HepG2 (cell line): Measurements from ENCODE around the gene CTCF. TPM values are rescaled to one million over a fixed set of nuclear protein-coding genes. Genes with fewer than 3 reads are reported as not detected.

Experiments
- FOSL1 ChIP-seq: sonication (generic); formaldehyde crosslinking; IDR thresholded peaks from 2 replicates; pipeline ENCODE4 v1.9.0; 2021; ENCODE audit warnings: missing genetic modification reagents, borderline replicate concordance
- NFE2L1 ChIP-seq: sonication (generic); formaldehyde crosslinking; IDR thresholded peaks from 2 replicates; pipeline ENCODE4 v1.4.0; 2020; ENCODE audit warnings: missing genetic modification reagents, mild to moderate bottlenecking, borderline replicate concordance
- NFE2L2 ChIP-seq: fragments of 150-350 bp; IDR thresholded peaks from 2 replicates; pipeline ENCODE4 v1.6.1; 2014; ENCODE audit warnings: low read length
- POLR2AphosphoS5 ChIP-seq: IDR thresholded peaks from 2 replicates; pipeline ENCODE4 v1.6.1; 2012; ENCODE audit warnings: low read depth, low read length
- REPIN1 ChIP-seq: sonication (generic); formaldehyde crosslinking; IDR thresholded peaks from 2 replicates; pipeline ENCODE4 v1.8.0; 2022; ENCODE audit warnings: missing genetic modification reagents, low read depth, mild to moderate bottlenecking, borderline replicate concordance
- ZNF331 ChIP-seq: sonication (generic); formaldehyde crosslinking; IDR thresholded peaks from 2 replicates; pipeline ENCODE4 v1.4.0; 2020; ENCODE audit warnings: missing genetic modification reagents
- ZNF33A ChIP-seq: sonication (generic); formaldehyde crosslinking; IDR thresholded peaks from 2 replicates; pipeline ENCODE4 v1.5.1; 2020; ENCODE audit warnings: missing genetic modification reagents, mild to moderate bottlenecking, moderate library complexity, borderline replicate concordance
- ZNF75D ChIP-seq: sonication (generic); formaldehyde crosslinking; IDR thresholded peaks from 2 replicates; pipeline ENCODE4 v1.8.1; 2023; ENCODE audit warnings: missing genetic modification reagents, mild to moderate bottlenecking, borderline replicate concordance
- ZSCAN29 ChIP-seq: sonication (generic); formaldehyde crosslinking; conservative IDR thresholded peaks from 2 replicates; pipeline ENCODE4 v1.4.0; 2020; ENCODE audit warnings: mild to moderate bottlenecking, missing genetic modification reagents
- polyA plus RNA-seq, 8 experiments: library from polyadenylated mRNA; depleted of rRNA in 3 of 8; stranded (reverse) in 7 of 8; unstranded in 1 of 8; fragments of >200 nt; fragmentation: Illumina TruSeq in 4 of 8; extraction: Trizol in 4 of 8; gene quantifications; 2 replicates each; pipeline versions ENCODE4 v1.2.1 to v1.2.3, GENCODE V29; 2011 to 2016; ENCODE audit warnings: low read depth in 4 of 8, missing spikeins in 1 of 8, mixed read lengths in 1 of 8; ENCODE audit not compliant: insufficient read depth in 1 of 8
- total RNA-seq, 5 experiments: library from RNA; depleted of rRNA; stranded (reverse); fragments of >200 nt; fragmentation: Illumina TruSeq; extraction: Trizol; gene quantifications; 2 replicates each; pipeline ENCODE4 v1.2.3, GENCODE V29; 2016; ENCODE audit warnings: low read depth in 1 of 5
- TF ChIP-seq, protein P1 (sequence below): sonication (generic); formaldehyde crosslinking; conservative IDR thresholded peaks from 2 replicates; pipeline ENCODE4 v1.8.1; 2023; ENCODE audit warnings: missing genetic modification reagents
- TF ChIP-seq, protein P2 (sequence below): sonication (generic); formaldehyde crosslinking; IDR thresholded peaks from 2 replicates; pipeline ENCODE4 v1.4.0; 2020; ENCODE audit warnings: missing genetic modification reagents
- TF ChIP-seq, protein P3 (sequence below): sonication (generic); formaldehyde crosslinking; IDR thresholded peaks from 2 replicates; pipeline ENCODE4 v1.4.0; 2020; ENCODE audit warnings: missing genetic modification reagents
- TF ChIP-seq, protein P4 (sequence below): sonication (generic); formaldehyde crosslinking; IDR thresholded peaks from 2 replicates; pipeline ENCODE4 v1.9.0; 2021; ENCODE audit warnings: missing genetic modification reagents, borderline replicate concordance
- TF ChIP-seq, protein P5 (sequence below): sonication (generic); formaldehyde crosslinking; IDR thresholded peaks from 2 replicates; pipeline ENCODE4 v1.9.0; 2022; ENCODE audit warnings: missing genetic modification reagents, mild to moderate bottlenecking, borderline replicate concordance
- TF ChIP-seq, protein P6 (sequence below): sonication (generic); formaldehyde crosslinking; IDR thresholded peaks from 2 replicates; pipeline ENCODE4 v1.5.0; 2020; ENCODE audit warnings: missing genetic modification reagents, mild to moderate bottlenecking, borderline replicate concordance
- TF ChIP-seq, protein P7 (sequence below): sonication (generic); formaldehyde crosslinking; IDR thresholded peaks from 2 replicates; pipeline ENCODE4 v1.4.0; 2020; ENCODE audit warnings: missing genetic modification reagents, borderline replicate concordance
- TF ChIP-seq, protein P8 (sequence below): IDR thresholded peaks from 2 replicates; pipeline ENCODE4 v1.6.1; 2018; ENCODE audit warnings: missing genetic modification reagents, mild to moderate bottlenecking, missing compliant biosample characterization

The CTCF gene
- total and polyA plus RNA-seq, 2 of the 13 experiments (the other 11 are each of a cell fraction or from before 2014, with no cell fraction given) = 19.5 to 37.5 TPM

DNA sequence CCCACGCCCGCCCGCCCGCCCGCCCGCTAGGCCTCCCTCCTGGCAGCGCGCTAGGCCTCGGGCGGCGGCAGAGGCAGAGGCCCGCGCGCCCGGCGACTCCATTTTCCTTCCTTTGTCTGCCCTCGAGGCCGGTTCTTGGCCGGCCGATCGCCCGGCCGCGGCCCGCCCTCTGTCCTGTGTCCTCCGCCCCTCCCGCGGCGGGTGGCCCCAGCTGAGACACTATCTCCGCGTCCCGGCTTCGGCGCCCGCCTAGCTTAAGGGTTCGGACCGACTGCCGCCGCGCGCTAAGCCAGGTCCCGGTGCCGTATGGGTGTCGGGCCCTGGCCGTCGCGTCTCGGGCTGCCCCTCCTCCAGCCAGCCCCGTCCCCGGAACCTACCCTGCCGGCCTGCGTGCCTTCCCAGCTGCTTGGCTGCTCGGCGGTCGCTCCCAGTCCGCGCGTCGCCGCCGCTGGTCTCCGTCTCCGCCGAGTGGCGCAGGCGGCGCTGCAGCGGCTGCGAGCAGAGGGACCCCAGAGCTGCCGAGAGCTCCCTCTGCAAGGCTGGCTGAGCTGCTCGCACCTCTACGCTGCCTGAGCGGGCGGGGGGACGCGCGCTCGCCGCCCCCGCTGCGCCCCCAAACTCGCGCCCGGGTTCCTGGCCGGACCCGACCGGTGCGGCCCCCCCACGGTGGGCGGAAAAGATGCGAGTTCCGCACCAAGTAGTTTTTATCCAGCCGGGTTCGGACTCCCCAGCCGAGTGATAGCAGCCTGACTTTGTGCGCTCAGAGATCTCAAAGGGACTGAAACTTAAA lies 787 bp downstream of the CTCF start (continued):
- TF ChIP-seq, protein P1, sequence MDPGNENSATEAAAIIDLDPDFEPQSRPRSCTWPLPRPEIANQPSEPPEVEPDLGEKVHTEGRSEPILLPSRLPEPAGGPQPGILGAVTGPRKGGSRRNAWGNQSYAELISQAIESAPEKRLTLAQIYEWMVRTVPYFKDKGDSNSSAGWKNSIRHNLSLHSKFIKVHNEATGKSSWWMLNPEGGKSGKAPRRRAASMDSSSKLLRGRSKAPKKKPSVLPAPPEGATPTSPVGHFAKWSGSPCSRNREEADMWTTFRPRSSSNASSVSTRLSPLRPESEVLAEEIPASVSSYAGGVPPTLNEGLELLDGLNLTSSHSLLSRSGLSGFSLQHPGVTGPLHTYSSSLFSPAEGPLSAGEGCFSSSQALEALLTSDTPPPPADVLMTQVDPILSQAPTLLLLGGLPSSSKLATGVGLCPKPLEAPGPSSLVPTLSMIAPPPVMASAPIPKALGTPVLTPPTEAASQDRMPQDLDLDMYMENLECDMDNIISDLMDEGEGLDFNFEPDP (CRISPR knock-in tag) = no peak; the same call in 1 of the 2 replicates
- no peak for TF ChIP-seq POLR2AphosphoS5
- TF ChIP-seq, protein P2, sequence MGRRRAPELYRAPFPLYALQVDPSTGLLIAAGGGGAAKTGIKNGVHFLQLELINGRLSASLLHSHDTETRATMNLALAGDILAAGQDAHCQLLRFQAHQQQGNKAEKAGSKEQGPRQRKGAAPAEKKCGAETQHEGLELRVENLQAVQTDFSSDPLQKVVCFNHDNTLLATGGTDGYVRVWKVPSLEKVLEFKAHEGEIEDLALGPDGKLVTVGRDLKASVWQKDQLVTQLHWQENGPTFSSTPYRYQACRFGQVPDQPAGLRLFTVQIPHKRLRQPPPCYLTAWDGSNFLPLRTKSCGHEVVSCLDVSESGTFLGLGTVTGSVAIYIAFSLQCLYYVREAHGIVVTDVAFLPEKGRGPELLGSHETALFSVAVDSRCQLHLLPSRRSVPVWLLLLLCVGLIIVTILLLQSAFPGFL (CRISPR knock-in tag) = no peak
- TF ChIP-seq, protein P3, sequence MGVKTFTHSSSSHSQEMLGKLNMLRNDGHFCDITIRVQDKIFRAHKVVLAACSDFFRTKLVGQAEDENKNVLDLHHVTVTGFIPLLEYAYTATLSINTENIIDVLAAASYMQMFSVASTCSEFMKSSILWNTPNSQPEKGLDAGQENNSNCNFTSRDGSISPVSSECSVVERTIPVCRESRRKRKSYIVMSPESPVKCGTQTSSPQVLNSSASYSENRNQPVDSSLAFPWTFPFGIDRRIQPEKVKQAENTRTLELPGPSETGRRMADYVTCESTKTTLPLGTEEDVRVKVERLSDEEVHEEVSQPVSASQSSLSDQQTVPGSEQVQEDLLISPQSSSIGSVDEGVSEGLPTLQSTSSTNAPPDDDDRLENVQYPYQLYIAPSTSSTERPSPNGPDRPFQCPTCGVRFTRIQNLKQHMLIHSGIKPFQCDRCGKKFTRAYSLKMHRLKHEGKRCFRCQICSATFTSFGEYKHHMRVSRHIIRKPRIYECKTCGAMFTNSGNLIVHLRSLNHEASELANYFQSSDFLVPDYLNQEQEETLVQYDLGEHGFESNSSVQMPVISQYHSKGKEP (CRISPR knock-in tag) = no peak
- TF ChIP-seq ZNF75D (CRISPR knock-in tag) = no peak
- no peak for TF ChIP-seq REPIN1 (CRISPR knock-in tag)
- TF ChIP-seq FOSL1 (CRISPR knock-in tag) = 0 out of 2 replicates have a peak, but pooled peaks have one; percentile 13
- TF ChIP-seq, protein P4, sequence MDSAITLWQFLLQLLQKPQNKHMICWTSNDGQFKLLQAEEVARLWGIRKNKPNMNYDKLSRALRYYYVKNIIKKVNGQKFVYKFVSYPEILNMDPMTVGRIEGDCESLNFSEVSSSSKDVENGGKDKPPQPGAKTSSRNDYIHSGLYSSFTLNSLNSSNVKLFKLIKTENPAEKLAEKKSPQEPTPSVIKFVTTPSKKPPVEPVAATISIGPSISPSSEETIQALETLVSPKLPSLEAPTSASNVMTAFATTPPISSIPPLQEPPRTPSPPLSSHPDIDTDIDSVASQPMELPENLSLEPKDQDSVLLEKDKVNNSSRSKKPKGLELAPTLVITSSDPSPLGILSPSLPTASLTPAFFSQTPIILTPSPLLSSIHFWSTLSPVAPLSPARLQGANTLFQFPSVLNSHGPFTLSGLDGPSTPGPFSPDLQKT (CRISPR knock-in tag) = peak; percentile 48; the same call in 1 of the 2 replicates
- TF ChIP-seq ZSCAN29 (CRISPR knock-in tag) = no peak; the same call in 1 of the 2 replicates
- TF ChIP-seq ZNF331 (CRISPR knock-in tag) = no peak
- TF ChIP-seq, protein P5, sequence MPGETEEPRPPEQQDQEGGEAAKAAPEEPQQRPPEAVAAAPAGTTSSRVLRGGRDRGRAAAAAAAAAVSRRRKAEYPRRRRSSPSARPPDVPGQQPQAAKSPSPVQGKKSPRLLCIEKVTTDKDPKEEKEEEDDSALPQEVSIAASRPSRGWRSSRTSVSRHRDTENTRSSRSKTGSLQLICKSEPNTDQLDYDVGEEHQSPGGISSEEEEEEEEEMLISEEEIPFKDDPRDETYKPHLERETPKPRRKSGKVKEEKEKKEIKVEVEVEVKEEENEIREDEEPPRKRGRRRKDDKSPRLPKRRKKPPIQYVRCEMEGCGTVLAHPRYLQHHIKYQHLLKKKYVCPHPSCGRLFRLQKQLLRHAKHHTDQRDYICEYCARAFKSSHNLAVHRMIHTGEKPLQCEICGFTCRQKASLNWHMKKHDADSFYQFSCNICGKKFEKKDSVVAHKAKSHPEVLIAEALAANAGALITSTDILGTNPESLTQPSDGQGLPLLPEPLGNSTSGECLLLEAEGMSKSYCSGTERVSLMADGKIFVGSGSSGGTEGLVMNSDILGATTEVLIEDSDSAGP (CRISPR knock-in tag) = peak; percentile 92
- peak; percentile 45; the same call in 1 of the 2 replicates for TF ChIP-seq NFE2L1 (CRISPR knock-in tag)
- no peak for TF ChIP-seq NFE2L2
- TF ChIP-seq, protein P6, sequence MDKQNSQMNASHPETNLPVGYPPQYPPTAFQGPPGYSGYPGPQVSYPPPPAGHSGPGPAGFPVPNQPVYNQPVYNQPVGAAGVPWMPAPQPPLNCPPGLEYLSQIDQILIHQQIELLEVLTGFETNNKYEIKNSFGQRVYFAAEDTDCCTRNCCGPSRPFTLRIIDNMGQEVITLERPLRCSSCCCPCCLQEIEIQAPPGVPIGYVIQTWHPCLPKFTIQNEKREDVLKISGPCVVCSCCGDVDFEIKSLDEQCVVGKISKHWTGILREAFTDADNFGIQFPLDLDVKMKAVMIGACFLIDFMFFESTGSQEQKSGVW (CRISPR knock-in tag) = 0 out of 2 replicates have a peak, but pooled peaks have one; percentile 5
- TF ChIP-seq ZNF33A = no peak
- TF ChIP-seq, protein P7, sequence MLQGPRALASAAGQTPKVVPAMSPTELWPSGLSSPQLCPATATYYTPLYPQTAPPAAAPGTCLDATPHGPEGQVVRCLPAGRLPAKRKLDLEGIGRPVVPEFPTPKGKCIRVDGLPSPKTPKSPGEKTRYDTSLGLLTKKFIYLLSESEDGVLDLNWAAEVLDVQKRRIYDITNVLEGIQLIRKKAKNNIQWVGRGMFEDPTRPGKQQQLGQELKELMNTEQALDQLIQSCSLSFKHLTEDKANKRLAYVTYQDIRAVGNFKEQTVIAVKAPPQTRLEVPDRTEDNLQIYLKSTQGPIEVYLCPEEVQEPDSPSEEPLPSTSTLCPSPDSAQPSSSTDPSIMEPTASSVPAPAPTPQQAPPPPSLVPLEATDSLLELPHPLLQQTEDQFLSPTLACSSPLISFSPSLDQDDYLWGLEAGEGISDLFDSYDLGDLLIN (CRISPR knock-in tag) = no peak
- TF ChIP-seq, protein P8, sequence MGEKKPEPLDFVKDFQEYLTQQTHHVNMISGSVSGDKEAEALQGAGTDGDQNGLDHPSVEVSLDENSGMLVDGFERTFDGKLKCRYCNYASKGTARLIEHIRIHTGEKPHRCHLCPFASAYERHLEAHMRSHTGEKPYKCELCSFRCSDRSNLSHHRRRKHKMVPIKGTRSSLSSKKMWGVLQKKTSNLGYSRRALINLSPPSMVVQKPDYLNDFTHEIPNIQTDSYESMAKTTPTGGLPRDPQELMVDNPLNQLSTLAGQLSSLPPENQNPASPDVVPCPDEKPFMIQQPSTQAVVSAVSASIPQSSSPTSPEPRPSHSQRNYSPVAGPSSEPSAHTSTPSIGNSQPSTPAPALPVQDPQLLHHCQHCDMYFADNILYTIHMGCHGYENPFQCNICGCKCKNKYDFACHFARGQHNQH (CRISPR knock-in tag) = no peak; the same call in 1 of the 2 replicates
